Right atrium auricular region (tissue), 2 donors: ENCODE data around the gene KL. TPM values are rescaled to one million over a fixed set of nuclear protein-coding genes. Genes with fewer than 3 reads are reported as not detected.

Experiments
- DNase-seq: peaks from one replicate; pipeline ENCODE4 v3.0.0-alpha.2; 2019; ENCODE audit warnings: low spot score
- H3K27ac ChIP-seq, 2 donors: fragments of 200-600 bp; sonication (generic); 1 replicate in 1 of 2; 2 replicates in 1 of 2; pipeline ENCODE4 v1.5.1; 2016 to 2019
- H3K27me3 ChIP-seq, 2 donors: fragments of 200-600 bp; sonication (generic); one replicate each; pipeline versions ENCODE4 v1.5.1 to v1.6.0; 2017 to 2019
- H3K36me3 ChIP-seq: fragments of 200-600 bp; sonication (generic); one replicate; pipeline ENCODE4 v1.5.1; 2016
- H3K4me1 ChIP-seq, 2 donors: fragments of 200-600 bp; sonication (generic); one replicate each; pipeline versions ENCODE4 v1.5.1 to v1.6.0; 2017 to 2019
- H3K4me3 ChIP-seq, 2 donors: fragments of 200-600 bp; sonication (generic); 1 replicate in 1 of 2; 2 replicates in 1 of 2; pipeline ENCODE4 v1.5.1; 2017 to 2019; ENCODE audit warnings: mild to moderate bottlenecking in 1 of 2, moderate library complexity in 1 of 2
- H3K9me3 ChIP-seq, 2 donors: fragments of 200-600 bp; sonication (generic); one replicate each; pipeline ENCODE4 v1.5.1; 2019
- total RNA-seq, 2 donors: library from RNA; depleted of rRNA; stranded (reverse); fragments of >200 nt; gene quantifications; one replicate each; pipeline ENCODE4 v1.1.0, GENCODE V29; 2016
- TF ChIP-seq, protein P1 (sequence below), 2 donors: fragments of 200-600 bp; sonication (generic); IDR thresholded peaks; one replicate each; pipeline ENCODE4 v1.5.1; 2019; ENCODE audit warnings: antibody characterized with exemption in 2 of 2

Gene KL
- total RNA-seq, 2 donors from 2014 or later = 1.4 to 2.4 TPM

DNA sequence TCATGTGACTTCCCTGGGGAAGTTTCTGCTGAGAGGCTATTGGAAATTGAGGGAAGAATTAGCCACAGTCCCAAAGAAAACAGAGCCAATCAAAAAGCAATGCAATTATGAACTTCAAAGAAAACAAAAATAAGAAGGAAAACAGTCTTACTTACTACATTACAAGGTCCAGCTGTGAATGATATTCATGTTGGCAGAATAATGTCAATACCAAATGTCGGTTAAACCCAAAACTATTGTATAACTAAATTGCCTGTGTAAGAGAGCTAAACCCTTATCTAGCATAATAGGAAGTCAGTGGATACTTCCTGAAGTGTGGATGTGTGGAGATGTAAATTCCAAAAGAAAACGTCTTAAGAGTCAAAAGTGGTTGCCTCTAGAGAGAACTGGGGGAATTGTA is 12.4 kb downstream of the KL start:
- no peaks in the 10 kb centered on the region for H3K36me3 ChIP-seq
- no peaks in the 10 kb centered on the region for H3K27me3 ChIP-seq
- DNase-seq = no peak
- peaks cover 0 to 10% of the 10 kb centered on the region in 2 donors for H3K4me1 ChIP-seq
- TF ChIP-seq, protein P1, sequence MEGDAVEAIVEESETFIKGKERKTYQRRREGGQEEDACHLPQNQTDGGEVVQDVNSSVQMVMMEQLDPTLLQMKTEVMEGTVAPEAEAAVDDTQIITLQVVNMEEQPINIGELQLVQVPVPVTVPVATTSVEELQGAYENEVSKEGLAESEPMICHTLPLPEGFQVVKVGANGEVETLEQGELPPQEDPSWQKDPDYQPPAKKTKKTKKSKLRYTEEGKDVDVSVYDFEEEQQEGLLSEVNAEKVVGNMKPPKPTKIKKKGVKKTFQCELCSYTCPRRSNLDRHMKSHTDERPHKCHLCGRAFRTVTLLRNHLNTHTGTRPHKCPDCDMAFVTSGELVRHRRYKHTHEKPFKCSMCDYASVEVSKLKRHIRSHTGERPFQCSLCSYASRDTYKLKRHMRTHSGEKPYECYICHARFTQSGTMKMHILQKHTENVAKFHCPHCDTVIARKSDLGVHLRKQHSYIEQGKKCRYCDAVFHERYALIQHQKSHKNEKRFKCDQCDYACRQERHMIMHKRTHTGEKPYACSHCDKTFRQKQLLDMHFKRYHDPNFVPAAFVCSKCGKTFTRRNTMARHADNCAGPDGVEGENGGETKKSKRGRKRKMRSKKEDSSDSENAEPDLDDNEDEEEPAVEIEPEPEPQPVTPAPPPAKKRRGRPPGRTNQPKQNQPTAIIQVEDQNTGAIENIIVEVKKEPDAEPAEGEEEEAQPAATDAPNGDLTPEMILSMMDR (IDR thresholded peaks at IDR 0.05) = no peak
- H3K27ac ChIP-seq = no peak overlapping the region
- no peak overlapping the region for H3K4me3 ChIP-seq
- no peaks in the 10 kb centered on the region for H3K9me3 ChIP-seq

DNA sequence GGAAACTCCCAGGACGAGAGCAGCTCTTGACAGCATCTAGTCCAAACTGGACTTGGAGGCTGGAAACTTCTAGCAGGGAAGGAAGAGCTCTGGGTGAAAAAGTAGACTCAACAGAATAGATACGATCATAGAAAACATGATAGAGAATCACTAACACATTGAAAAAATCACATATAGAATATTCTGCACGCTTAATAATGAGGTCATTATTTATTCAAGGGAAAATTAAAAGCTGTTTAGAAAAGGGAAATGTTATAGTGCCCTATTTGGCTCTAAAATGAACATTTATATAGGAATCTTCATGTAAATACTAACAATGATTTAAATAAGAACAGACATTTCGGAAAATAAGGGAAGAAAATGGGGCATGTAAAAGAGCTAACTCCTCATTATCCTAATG is 15.1 kb downstream of the KL start:
- Histone ChIP-seq H3K4me1 (peaks cover 0 to 7% of the 10 kb centered on the region in 2 donors), H3K36me3 (no peaks in the 10 kb centered on the region), H3K4me3 (no peak overlapping the region), H3K9me3 (no peaks in the 10 kb centered on the region), H3K27me3 (no peaks in the 10 kb centered on the region), H3K27ac (no peak overlapping the region)
- TF ChIP-seq, protein P1 (IDR thresholded peaks at IDR 0.05) = no peak
- no peak for DNase-seq

DNA sequence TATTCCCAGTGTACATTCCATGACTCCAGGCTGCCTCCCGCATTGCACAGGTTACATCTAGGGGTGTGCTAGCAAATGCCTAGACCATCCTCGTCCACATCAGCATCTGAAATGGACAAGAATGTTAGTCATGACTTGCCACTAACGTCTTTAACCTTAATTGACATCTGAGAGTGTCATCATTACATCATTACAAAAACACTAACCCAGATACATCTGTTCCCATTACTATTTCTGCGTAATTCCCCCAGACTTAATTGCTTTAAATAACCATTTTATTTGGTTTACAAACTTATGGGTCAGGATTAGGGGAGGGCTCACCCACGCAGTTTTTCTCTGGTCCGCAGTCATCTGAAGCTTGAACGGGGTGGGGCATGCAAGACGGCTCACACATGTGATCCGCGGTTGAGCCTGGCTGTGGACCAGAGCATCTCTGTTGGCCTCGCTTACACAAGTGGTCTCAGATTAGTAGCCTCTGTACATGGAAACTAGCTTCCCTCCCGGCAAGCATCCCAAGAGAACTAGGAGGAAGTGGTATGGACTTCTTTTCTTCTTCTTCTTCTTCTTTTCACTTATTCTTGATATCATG is 15.9 kb downstream of the KL start:
- TF ChIP-seq, protein P1 (IDR thresholded peaks at IDR 0.05) = no peak
- no peak for DNase-seq
- Histone ChIP-seq H3K9me3 (no peaks in the 10 kb centered on the region), H3K36me3 (no peaks in the 10 kb centered on the region), H3K27ac (no peak overlapping the region), H3K27me3 (no peaks in the 10 kb centered on the region), H3K4me1 (no peaks in the 10 kb centered on the region), H3K4me3 (no peak overlapping the region)

DNA sequence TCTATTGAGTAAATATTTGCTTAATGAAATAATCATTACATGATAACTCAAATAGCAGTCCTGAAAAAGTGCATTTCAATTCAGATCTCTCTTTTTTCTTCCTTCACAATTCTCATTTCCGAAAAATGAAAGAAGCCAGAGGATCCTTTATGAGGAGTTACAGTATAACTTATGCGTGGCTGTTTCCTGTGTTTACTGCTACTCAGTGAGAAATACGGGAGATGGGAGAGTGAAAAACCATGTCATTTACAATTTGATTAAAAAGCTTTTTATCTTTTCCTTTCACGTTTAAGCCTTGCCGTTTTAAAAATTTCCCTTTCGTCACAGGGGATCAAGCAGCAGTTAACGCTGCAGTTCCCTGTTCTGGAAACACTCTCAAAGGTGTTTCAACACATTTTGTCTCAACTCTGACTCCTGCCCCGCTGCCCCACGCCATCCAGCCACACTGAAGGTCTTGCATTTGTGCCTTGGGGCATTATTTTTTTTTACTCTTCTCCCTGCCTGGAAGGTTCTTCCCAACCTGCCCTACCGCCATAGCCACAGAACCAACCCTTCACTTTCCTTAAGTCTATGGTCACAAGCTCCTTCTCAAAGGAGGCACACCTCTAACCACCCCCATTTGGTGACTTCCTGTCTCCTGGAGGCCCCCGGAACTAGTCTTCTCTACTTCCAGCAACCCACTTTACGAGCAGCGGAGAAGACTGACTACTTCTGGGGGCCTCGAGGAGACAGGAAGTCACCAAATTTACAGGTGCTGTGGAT is 17.0 kb downstream of the KL start:
- Histone ChIP-seq H3K9me3 (no peaks in the 10 kb centered on the region), H3K4me1 (no peaks in the 10 kb centered on the region), H3K27me3 (no peaks in the 10 kb centered on the region), H3K4me3 (no peak overlapping the region), H3K36me3 (no peaks in the 10 kb centered on the region), H3K27ac (no peak overlapping the region)
- DNase-seq = no peak
- TF ChIP-seq, protein P1 (IDR thresholded peaks at IDR 0.05) = no peak

DNA sequence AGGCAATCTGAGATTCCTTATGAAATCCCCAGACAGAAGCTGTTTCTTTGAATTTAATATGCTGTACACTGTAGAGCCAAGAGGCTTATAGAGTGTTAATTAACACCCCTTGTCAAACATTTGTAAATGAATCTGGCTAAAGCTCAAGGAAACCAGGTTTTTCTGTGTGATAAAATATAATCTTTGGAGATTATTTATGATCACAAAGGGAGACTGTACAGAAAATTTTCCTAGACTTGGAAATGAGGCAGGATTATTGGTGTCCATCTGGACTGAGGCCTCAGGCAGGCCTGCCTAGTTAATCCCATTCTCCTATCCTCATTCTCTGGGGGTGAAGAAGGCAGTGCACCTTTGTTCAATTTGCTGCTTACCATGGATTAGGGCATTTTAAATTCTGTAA is 17.8 kb downstream of the KL start:
- H3K27ac ChIP-seq = no peak overlapping the region
- TF ChIP-seq, protein P1 (IDR thresholded peaks at IDR 0.05) = no peak
- H3K4me3 ChIP-seq = no peak overlapping the region

More for the DNA sequence above, 17.8 kb downstream of the KL start:
- Histone ChIP-seq H3K9me3 (no peaks in the 10 kb centered on the region), H3K4me1 (no peaks in the 10 kb centered on the region), H3K27me3 (no peaks in the 10 kb centered on the region), H3K36me3 (no peaks in the 10 kb centered on the region)
- no peak for DNase-seq
